Measurements from ENCODE around the gene DACT2.
"Not testable (repeated sequence)": the region's sequence is repeated elsewhere in the genome, so short reads cannot be mapped to it uniquely, and the experiment has no call there.

The DACT2 gene

DNA sequence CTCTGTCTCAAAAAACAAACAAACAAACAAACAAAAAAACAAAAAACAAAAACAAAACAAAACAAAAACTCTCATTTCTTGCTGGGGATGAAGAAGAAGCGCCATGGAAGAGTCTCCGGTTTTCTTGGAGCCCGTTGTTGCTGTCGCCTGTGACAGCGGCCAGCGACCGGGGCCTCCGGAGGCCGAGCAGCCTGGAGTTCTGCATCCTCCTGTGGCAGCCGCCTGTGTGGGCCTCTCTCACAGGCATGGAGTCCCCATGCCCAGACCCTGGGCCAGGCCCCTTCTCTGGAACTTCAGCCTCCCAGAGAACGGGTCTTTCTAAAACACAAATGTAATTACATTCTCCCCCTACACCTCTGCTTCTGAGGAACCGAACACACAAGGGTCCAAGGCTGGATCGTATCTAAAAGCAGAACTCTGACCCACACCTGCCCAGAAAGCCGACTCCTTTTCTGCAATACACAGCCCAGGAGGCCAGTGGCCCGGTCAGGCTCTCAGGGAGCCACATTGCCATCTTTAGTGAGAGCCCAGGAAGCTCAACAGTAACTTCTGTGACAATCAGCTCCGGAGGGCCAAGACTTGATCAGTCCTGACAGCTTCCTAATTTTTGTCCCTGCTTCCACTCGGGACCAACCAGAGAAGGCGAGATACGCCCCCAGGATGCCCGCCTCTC lies 18.5 kb downstream of the DACT2 start:
- DNase-seq = no peak

DNA sequence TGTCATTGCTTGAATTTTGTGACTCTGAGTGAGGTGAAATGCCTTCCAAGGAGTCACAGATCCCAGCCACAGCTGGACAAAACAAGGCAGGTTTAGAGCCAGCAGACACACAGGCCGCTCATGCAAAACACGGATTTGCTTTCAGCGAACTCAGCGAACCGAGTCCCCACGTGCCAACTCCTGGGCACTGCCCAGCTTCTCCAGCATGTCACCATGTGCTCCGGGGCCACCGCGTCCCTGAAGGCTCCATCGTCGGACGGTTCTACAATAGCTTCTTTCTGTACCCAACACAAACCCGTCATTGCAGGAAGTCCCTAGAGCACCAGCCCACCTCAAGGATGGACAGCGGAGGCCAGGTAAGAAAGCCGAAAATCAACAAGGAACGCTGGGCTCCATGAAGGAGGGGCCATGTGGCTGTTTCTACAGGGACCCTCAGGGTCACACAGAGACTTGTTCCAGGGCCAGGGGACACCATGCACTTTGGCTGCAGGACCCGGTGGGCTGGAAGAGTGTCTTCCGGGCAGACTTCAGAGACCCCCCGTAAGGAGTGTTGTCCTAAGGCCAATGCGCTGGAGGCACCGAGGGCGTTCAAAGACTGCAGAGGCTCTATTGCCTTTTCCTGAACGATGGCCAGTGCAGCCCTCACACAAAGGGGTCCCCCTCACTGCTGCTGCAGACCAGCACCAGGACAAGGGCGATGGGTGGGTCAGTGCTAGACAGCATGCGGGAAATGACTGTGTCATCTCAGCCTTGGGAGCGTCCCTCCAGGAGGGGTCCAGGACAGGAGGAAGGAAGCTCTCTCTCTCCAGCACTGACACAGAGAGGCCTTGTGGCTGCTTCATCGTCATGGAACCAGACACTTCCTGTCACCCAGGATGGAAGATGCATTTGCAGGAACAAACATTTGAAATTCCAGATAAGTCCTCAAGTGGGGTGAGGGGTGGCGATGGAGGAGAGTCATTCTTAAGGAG lies 19.8 kb downstream of the DACT2 start:
- DNase-seq = no peak

DNA sequence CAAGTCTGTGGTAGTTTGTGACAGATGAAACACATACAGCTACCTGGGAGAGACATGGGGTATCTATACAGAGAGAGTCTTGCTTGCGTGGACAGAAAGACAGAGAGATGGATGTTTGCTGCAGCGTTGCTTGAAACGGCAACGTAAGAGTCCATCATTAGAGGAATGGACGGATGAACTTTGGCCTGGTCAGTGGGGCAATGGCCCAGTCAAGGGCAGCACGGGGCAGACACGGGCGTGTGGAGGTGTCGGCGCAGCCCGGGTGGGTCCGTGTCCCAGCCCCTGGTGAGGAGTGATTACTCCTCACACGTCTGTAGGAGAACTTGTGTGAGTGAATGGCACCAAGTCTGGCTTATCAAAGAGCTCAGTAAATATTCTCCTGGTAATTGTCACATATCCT lies 21.9 kb downstream of the DACT2 start:
- DNase-seq = no peak

DNA sequence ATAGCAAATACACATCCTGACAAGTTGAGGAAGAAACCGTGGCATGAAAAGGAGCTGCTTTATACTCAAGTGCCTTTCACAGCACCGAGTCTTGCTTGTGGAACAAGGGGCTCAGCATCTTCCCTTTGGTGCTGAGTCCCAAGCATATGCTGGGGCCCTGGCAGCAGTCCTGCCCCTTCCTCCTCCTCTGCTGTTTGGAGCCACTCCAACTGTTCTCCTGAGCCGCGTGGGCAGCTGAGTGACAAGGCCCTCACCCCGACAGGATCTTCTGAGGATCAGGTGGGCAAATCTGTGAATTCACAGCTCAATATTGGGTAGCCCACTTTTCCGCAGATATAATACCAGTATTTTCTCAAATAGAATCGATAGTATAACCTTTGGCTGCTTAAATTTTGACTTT lies 24.7 kb downstream of the DACT2 start:
- DNase-seq = no peak

DNA sequence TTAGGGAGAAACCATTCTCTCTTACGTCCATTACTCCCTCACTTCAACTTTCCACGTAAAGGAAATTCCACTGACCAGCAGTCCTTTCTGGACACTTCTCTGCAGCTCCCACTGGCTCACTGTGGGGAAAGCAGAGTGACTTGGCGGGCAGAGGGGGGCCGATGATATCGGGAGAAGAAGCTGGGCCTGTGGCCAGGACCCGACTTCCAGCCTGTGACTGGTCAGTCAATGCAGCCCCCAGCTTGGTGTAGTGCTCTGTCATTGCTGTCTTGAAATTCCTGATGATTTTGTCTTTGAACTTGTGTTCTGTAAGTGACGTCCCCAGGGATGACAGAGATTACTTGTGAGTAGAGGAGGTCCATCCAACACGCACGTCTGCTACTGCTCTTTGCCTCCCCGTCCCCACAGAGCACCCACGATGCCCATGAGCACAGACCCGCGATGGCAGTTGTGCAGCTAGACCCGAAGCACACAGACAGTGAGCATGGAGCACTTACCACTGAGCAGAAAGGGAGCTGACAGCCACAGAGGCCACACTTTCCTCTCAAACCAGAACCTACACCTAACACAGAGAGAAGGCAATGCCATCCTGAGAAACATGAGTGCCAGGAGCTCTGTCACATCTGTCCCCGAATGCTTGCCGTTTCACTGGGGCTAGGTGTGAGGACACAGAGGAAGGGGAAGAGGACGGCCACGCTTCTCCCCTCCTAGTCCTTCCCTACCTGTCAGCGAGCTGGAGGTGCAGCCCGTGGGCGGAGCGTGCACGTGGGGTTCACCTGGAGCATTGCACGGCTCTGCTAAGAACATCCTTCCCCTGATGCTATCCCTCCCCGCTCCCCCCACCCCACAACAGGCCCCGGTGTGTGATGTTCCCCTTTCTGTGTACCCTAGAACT lies 25.7 kb downstream of the DACT2 start:
- DNase-seq = no peak

DNA sequence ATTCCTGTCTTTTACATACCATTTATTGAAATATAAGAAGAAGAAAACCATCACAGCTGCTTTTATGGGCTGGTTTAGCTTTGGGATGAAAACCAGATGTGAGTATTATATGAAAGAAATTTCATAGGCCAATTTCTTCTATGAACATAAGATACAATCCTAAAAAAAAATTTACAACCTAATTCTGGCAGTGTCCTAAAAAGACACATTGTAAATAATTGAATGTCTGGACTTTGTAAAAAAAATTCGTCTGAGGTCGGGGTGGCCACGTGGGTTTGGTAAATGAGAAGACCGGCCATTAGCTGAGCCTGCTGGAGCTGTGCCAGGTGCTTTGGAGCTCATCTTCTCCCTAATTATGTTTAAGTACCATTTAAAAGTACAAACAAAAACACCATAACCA lies 26.8 kb downstream of the DACT2 start:
- no peak for DNase-seq

DNA sequence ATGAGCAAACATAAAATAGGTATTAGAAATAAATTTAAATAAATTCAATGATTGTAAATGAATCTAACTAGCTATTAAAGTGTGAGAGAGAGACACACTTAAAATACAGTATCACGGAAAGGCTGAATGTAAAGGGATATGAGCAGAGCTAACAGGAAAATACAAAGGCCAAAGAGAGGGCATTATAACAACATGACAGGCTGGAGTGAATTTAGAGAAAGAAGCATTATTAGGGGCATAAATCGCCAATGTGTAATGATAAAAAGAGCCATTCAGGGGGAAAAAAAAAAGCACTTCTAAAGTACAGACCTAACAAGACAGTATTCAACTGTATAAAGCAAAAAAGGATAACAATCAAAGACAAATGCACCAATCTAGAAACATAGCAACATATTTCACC lies 28.1 kb downstream of the DACT2 start:
- DNase-seq = no peak

DNA sequence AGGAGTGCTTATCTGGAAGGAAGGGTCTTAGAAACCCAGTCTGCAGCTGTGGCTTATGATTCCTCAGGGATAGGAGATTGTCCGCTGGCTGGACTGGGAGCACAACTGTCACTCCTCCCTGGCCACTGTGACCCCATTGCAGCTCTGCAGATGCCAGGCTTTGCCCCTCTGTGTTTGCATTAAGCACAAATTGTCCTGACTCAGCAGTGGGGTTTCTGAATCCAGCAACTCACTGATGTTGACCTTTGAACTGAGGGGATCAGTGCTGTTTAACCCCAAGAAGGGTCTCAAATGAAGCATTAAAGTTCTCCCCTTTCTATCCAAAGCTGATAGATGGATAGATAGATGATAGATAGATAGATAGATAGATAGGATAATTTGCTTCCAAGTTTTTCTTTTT lies 29.5 kb downstream of the DACT2 start:
- DNase-seq = no peak

DNA sequence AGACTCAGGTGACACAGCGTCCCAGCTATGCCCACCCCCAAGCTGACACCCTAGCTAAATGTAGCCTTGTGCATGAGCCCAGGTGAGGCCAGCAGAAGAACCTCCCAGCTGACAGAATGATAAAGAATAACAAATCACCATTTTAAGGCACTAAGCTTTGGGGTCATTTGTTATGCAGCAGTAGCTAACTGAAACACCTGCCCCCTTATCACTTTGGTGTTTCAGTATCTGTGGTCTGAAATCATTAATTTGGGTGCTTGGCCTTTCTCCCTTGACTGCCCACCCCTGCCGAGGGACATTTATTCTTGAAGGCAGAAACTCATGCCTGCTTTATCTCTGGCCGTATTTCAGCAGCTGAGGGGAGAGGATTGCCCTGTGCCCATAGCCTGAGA lies 30.0 kb downstream of the DACT2 start:
- no peak for DNase-seq

DNA sequence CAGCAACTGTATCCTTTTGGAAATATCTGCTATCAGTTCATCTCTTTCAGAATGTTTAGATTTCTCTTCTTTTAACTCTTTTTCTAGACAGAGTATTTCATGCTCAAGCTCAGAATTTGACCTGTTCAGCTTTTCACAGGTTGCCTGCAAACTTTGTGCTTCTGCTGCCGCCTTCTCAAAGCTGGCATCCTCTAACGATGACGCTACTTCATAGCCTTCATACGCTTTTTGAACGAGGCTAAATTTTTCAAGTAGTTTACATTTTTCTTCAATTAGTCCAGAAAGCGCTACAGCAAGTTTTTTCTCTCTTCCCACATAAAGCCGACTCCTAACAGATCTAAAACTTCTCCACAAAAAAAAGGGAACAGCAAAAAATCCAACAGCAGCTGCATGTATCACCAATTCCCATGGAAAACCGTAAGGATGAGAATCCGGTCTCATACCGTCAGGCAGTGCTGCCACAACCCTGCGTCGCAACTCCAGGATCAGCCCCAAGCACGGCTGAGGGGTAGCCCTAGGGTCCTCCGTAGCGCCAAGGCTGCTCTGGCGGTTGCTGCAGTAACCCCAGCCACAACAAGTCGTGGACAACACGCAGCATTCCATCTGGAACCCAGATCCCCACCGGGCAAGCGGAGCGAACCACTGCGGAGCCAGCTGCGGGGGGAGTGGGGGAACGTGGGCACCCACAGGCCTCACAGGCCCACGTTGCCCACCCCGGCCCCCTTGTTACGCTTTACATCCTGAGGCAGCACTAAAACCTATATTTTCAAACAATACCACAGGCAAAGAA lies 30.6 kb downstream of the DACT2 start:
- DNase-seq = no peak

DNA sequence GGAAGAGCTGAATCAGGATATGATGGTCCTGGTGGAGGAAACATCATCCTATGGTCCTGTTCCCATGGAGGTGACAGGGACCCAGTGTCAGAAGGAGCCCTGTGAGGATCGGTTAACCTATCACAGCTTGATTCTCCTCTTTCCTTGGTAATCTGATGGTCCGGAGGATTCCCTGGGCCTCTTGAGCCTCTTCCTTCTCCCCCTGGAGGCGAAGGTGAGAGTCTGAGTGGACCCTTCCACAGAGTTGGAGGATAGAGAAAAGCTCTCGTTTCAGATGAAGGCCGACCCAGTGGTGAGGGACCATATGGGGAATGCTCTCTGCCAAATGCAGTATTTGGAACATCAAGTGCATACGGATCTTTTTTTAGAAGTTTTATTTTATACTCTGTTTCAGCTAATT lies 32.1 kb downstream of the DACT2 start:
- not testable (repeated sequence) for DNase-seq

DNA sequence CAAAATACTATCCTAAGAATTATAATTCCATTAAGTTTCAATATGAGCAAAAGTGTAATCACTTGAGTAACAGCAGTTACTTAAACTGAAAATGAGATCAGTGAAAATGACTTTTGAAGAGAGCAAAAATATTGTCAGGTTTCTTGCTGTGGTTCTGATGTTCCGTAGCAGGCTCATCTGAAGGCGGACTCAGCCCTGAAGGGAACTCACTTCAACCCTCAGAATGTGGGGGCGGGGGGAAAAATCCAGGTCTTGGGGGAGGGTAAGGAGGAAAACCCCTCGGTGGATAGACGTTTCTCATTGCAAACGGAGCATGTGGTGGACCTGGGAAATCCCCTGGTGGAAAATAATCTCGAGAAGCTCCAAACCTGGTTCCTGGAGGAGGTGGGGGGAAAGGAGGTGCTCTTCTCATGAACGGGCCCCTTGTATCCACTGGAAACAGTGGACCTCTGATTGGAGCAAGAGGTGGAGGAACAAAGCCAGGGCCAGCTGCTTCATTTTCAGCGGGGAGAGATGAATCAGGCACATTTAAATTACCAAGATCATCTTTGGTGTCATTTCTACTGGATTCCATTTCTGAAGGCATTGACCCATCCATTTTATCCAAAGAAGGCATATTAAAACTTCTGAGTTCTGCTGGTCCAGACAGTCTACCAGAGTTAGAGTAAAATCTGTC lies 32.7 kb downstream of the DACT2 start:
- not testable (repeated sequence) for DNase-seq

DNA sequence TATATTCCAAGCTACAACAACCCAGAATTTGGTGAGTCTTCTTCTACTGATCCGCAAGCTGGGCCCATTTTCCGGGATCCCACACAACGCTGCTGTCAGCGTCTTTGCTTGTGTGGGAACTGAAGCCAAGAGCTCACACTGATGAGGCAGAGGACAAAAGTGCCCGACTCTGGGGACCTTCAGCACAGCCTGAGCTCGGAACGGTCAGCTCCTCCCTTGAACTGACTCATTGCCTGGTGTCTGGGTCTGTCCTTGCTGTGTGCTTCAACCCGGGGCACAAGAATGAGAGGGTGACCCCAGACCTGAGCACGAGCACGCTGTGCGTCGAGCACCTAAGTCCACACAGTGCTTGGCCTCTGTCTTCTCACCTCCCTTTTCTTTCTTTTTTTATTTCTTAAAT lies 33.5 kb downstream of the DACT2 start:
- DNase-seq = no peak

DNA sequence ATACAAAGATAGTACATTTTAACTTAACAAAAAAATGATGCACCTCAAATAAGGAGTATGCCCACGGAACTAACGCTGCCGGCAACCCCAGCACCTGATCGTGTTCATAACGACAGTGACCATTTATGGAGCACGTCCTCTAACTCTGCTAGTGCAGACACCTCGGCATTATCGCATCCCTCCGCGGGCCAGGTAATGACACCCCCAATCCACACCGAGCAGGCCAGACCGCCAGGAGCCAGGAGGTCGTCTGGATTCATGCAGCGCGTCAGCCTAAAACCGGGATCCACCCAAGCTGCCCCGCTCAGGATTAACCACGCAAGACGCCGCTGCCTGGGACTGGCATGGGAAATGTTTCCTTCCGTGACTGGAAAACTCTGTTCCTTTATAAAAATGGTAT lies 34.1 kb downstream of the DACT2 start:
- no peak for DNase-seq

DNA sequence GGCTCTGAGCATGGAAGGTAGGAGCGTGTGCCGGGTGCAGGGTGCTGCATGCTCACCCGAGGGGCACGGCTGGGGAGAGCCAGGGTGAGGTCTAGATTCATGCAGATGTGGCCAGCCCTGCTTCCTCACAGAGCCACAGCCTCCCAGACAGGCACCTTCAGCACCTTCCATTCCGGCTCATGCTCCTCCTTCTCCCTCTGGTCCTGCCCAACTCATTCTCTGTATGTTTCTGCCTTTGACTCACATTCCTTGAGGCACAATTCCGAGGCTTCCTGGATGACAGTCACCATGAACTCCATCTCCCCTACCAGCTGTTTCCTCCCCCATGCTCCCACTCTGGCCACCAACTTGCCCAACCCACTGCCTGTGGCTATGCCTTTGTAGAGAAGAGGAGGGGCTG lies 35.4 kb downstream of the DACT2 start:
- DNase-seq = no peak

DNA sequence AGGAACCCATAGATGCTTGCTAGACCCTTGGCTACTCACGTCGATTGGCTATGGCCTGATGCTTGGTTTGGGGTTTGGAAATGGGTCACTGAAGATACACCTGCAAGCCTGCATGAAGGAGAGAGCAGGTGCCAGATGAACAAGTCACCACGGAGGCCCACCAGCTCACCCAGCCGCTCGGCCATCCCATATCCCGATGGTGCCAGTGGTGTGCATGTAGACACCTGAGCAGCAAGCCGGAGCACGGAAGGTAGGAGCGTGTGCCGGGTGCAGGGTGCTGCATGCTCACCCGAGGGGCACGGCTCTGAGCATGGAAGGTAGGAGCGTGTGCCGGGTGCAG lies 35.9 kb downstream of the DACT2 start:
- DNase-seq = no peak

DNA sequence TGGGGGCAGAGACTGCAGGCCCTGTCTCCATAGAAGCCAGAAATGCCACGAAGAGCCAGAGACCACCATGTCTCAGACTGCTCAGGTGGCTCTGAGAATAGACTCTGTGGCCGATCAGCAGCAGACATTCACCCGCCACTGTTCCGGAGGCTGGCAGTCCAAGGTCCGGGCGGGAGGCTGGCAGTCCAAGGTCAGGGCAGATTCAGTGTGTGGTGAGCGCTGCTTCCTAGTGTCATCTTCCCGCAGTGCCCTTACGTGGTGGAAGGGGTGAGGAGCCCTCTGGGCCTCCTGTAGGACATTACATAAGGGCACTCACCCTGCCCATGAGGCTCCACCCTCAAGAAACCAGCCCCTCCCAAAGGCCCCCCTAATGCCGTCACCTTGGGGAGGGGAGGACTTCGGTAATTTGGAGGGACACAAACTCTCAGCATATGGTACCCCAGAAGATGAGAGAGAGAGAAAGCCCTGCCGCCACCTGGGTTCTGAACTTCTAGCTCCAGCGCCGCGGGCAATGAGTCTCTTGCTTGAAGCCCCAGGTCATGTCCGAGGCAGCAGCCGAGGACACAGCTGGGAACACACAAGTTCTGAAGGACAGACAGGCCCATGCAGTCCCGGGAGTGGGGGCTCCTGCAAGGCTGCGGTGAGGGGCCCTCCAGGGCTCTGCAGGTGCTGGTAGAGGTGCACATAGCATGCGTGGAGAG lies 36.4 kb downstream of the DACT2 start:
- DNase-seq = no peak

DNA sequence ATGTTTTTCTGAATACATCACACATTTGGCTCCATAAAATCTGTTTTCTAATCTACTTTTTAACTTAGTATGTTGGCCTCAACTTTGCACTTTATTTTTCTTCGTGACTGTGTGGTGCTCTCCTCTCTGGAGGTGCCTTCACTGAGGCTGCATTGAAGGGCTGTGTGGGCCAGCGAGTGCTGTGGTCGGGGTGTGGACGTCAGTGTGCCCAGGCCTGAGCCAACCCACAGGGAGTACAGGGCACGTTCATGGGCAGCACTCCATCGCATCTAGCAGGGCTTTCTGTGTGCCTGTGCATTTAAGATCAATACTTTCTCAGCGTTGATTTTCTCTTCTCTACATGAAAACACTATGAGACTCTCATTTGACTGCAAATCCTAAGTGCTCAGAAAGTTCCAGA lies 37.8 kb downstream of the DACT2 start:
- DNase-seq = no peak

DNA sequence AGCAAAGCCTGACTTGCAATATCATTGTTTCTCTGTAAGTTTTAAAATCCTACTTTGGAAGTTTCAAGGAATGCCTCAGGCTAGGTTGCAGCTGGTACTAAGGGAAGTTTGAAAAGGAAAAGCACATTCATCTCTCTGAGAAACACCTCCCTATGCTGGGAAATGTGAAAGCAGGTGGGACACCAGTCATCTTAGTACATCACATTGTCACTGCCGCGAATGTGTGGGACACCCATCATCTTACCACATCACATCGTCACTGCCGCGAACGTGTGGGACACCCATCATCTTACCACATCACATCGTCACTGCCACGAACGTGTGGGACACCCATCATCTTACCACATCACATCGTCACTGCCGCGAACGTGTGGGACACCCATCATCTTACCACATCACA lies 38.3 kb downstream of the DACT2 start:
- not testable (repeated sequence) for DNase-seq

DNA sequence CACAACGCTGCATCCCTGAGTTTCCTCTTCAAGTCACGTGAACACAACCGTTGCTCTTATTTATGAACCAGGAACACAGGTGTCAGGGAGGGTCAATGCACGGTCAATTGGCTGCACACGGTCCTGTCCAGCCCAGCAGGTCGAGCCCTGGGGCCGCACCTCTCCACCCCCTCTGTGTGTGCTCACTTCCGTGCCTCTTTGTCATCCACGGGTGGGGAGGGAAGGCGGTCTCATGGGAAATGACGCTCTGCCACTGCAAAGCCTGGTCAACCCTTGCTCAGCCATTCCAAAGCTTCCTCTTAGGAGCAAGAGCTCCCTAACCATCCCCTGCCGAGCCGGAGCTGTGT lies 38.7 kb downstream of the DACT2 start:
- DNase-seq = no peak

Measured in activated CD4-positive, alpha-beta T cell treated with anti-CD3 and anti-CD28 coated beads, Interleukin-2, amount 50 U/mL, for 4 hours (primary cell).